Activated T-helper 1 cell treated with anti-CD3 and anti-CD28 coated beads, Interleukin-12 subunit alpha, Interleukin-12 subunit beta, Interleukin-2, Interleukin-4 antibody, amounts not matched to agents 30 ng/mL and 10 ng/mL and 1 ng/mL, durations not matched to agents 14 hours and 24 hours and 36 hours (primary cell): ENCODE measurements around the gene INTS7. TPM values are rescaled to one million over a fixed set of nuclear protein-coding genes. Genes with fewer than 3 reads are reported as not detected.

ENCODE experiments used
- DNase-seq: peaks from one replicate; pipeline ENCODE4 v3.0.0; 2021; ENCODE audit warnings: low spot score
- H3K27ac Mint-ChIP-seq: one replicate; pipeline ENCODE4 v1.8.0; 2021; ENCODE audit warnings: mild to moderate bottlenecking, mixed read lengths
- H3K27me3 Mint-ChIP-seq: one replicate; pipeline ENCODE4 v1.8.0; 2022; ENCODE audit warnings: mild to moderate bottlenecking, moderate library complexity, mixed read lengths; ENCODE audit not compliant: insufficient read depth
- H3K36me3 Mint-ChIP-seq: one replicate; pipeline ENCODE4 v1.8.0; 2021; ENCODE audit warnings: low read depth, mixed read lengths
- H3K4me1 Mint-ChIP-seq: one replicate; pipeline ENCODE4 v1.8.0; 2021; ENCODE audit warnings: low read depth, mixed read lengths
- H3K4me3 Mint-ChIP-seq: one replicate; pipeline ENCODE4 v1.8.0; 2021; ENCODE audit warnings: mild to moderate bottlenecking, moderate library complexity, mixed read lengths
- H3K9me3 Mint-ChIP-seq: one replicate; pipeline ENCODE4 v1.8.0; 2021; ENCODE audit warnings: mixed read lengths
- intact Hi-C: fragments of 100-400 bp; cut with micrococcal nuclease; formaldehyde crosslinking; loops from one replicate; pipeline ENCODE4 v1.15.1; 2024
- total RNA-seq: library from RNA; stranded (reverse); gene quantifications from 2 replicates; pipeline ENCODE4 v1.2.3, GENCODE V29; 2022

INTS7 gene
- total RNA-seq, 1 donor from 2014 or later = 33.2 TPM

- DNase-seq = no peak
- intact Hi-C loops = loop anchor here (2.0 to 10.0 kb wide), 3 partner anchors 253 to 1489 kb away; no protein-coding TSS in a partner anchor
- Mint-ChIP-seq H3K4me1 (peaks cover 48% of the 10 kb centered on the region), H3K27ac (no peak overlapping the region), H3K36me3 (no peaks in the 10 kb centered on the region), H3K9me3 (no peaks in the 10 kb centered on the region), H3K27me3 (peaks cover 16% of the 10 kb centered on the region), H3K4me3 (no peak overlapping the region)
These were observed 101.2 kb downstream of the INTS7 start for GRCh38 chr1:211933946-211934714.

GRCh38 chr1:211932933-211933254 lies 102.5 kb downstream of the INTS7 start:
- intact Hi-C loops = loop anchor here (10.0 kb wide), 1 partner anchor 1488 kb away; no protein-coding TSS in a partner anchor
- H3K4me1 Mint-ChIP-seq = peaks cover 36% of the 10 kb centered on the region
- no peaks in the 10 kb centered on the region for H3K36me3 Mint-ChIP-seq
- H3K9me3 Mint-ChIP-seq = no peaks in the 10 kb centered on the region
- no peak for DNase-seq
- H3K4me3 Mint-ChIP-seq = no peak overlapping the region
- H3K27ac Mint-ChIP-seq = no peak overlapping the region
- peaks cover 16% of the 10 kb centered on the region for H3K27me3 Mint-ChIP-seq

GRCh38 chr1:211932231-211932932 lies 103.0 kb downstream of the INTS7 start:
- Mint-ChIP-seq H3K27me3 (peaks cover 16% of the 10 kb centered on the region), H3K27ac (no peak overlapping the region), H3K36me3 (no peaks in the 10 kb centered on the region), H3K4me1 (peaks cover 34% of the 10 kb centered on the region), H3K9me3 (no peaks in the 10 kb centered on the region), H3K4me3 (no peak overlapping the region)
- intact Hi-C loops = loop anchor here (10.0 kb wide), 1 partner anchor 1488 kb away; no protein-coding TSS in a partner anchor
- no peak for DNase-seq

GRCh38 chr1:211929683-211930082 lies 105.7 kb downstream of the INTS7 start:
- no peak overlapping the region for H3K27ac Mint-ChIP-seq
- no peak for DNase-seq
- H3K4me1 Mint-ChIP-seq = peaks cover 15% of the 10 kb centered on the region
- H3K9me3 Mint-ChIP-seq = no peaks in the 10 kb centered on the region
- peaks cover 19% of the 10 kb centered on the region for H3K27me3 Mint-ChIP-seq
- H3K36me3 Mint-ChIP-seq = no peaks in the 10 kb centered on the region
- H3K4me3 Mint-ChIP-seq = no peak overlapping the region
- intact Hi-C loops = loop anchor here (10.0 kb wide), 1 partner anchor 1485 kb away; no protein-coding TSS in a partner anchor

DNA sequence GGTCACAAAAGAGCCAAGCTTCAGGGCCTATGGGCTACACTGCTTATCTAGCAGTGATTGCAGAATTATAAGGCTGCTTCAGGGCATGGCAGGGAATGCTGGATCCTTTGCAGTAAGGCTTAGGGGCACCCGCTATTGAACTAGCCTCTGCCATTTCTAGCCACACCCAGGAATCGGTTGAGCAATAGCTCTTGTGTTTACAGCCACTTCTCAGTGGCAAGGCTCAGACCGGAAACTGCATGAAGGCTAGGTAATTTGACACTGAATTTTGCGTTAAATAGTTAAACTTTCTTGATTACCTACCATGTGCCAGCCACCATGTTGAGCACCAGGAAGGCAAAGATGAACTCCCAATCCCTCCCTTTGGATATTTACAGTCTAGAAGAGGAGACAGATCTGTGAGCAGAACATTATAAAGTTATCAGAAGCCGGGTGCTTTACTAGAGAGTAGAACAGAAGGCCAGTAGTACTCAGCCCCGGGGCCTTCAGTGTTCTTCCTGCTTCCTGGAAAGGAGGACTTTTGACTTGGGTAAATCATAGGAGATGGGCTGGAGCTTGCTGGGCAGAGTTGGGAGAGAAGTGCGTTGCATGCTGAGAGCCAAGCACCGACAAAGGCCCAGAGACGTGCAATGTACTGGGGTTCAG lies 106.2 kb downstream of the INTS7 start:
- no peak overlapping the region for H3K27ac Mint-ChIP-seq
- no peak overlapping the region for H3K4me3 Mint-ChIP-seq
- peaks cover 24% of the 10 kb centered on the region for H3K27me3 Mint-ChIP-seq
- H3K9me3 Mint-ChIP-seq = no peaks in the 10 kb centered on the region
- intact Hi-C loops = no loop called here
- peaks cover 12% of the 10 kb centered on the region for H3K4me1 Mint-ChIP-seq
- H3K36me3 Mint-ChIP-seq = no peaks in the 10 kb centered on the region
- DNase-seq = no peak

DNA sequence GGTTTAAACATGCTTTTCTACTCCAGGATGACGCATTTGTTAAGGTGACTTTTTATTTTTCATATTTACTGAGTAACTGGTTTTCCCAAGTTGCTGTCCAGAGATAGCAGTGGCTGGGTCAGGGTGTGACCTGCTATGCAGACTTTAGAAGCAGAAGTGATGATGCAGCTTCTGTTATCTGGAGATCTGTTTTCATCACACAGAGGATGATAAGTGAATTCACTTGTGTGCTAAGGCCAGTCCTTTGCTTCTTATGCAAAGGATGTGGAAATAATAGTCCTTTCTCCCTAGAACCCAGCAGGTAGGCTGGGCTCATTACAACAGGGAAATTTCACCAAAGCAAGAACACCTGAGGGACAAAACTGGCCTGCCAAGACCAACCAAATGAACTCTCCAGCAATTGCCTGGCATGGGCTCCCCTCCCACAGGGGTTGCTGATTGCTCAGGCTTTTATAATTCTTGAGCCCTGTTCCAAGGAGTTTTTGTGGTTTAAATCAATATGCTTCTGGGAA lies 107.0 kb downstream of the INTS7 start:
- peaks cover 5% of the 10 kb centered on the region for H3K4me1 Mint-ChIP-seq
- intact Hi-C loops = no loop called here
- no peak overlapping the region for H3K4me3 Mint-ChIP-seq
- no peaks in the 10 kb centered on the region for H3K36me3 Mint-ChIP-seq
- H3K27me3 Mint-ChIP-seq = peaks cover 21% of the 10 kb centered on the region
- H3K27ac Mint-ChIP-seq = no peak overlapping the region
- H3K9me3 Mint-ChIP-seq = no peaks in the 10 kb centered on the region
- no peak for DNase-seq

DNA sequence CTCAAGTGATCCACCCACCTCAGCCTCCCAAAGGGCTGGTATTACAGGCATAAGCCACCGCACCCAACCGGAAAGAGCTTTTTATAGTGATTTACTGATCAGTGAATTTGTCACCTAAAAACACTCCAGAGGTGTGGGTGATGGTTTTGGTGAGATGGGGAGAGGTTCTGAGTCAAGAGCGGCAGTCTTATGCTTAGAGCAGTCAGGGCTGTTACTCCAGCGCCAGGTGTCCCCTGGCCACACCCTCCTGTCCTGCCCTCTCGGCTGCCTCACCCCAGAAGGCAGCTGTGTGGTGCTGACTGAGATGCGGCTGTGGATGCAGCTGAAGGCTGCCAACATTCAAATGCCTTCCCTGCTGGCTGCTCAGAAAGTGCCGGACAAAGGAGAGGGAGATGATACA lies 110.3 kb downstream of the INTS7 start:
- H3K4me3 Mint-ChIP-seq = no peak overlapping the region
- no peaks in the 10 kb centered on the region for H3K9me3 Mint-ChIP-seq
- H3K4me1 Mint-ChIP-seq = no peaks in the 10 kb centered on the region
- intact Hi-C loops = no loop called here
- DNase-seq = no peak
- no peaks in the 10 kb centered on the region for H3K36me3 Mint-ChIP-seq
- peaks cover 18% of the 10 kb centered on the region for H3K27me3 Mint-ChIP-seq
- H3K27ac Mint-ChIP-seq = no peak overlapping the region

DNA sequence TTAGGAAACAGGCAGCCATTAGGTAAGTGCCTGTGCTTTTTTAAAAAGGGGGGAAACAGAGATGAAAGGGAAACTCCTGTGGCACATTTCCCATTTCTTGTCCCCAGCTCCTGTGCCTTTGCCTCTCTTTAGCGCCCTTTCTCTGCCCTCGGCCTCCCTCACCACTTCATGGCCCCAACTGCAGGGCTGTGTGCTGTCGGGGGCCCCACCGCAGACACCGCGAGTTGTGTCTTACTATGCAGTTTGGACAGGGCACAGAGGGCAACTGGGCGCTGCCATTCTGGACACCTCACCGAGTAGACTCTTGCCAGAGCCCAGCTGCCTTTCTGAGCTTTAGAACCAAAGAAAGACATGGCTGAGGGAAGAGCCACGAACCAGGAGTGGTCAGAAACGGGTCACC lies 111.1 kb downstream of the INTS7 start:
- Mint-ChIP-seq H3K36me3 (no peaks in the 10 kb centered on the region), H3K27me3 (peaks cover 18% of the 10 kb centered on the region), H3K9me3 (no peaks in the 10 kb centered on the region), H3K4me1 (no peaks in the 10 kb centered on the region), H3K27ac (no peak overlapping the region), H3K4me3 (no peak overlapping the region)
- intact Hi-C loops = no loop called here
- no peak for DNase-seq

DNA sequence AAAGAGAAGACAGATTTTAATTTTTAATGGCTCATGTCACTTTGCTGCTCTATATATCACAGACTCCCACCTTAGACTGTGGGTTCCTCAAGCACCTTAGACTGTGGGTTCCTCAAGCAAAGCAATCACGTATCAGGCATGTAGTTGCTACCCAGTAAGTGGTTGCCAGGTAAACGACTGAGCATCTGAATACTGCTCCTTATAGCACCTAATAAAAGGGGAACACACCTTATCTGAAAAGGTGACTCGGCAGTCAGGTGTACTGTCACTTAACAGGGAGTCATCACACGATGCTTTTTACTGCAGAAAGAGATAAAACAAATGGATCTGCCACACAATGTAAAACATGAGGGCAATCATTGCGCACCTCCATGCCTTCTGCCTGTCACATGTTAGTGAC lies 112.3 kb downstream of the INTS7 start:
- no peak for DNase-seq
- Mint-ChIP-seq H3K4me1 (no peaks in the 10 kb centered on the region), H3K27ac (no peak overlapping the region), H3K36me3 (no peaks in the 10 kb centered on the region), H3K4me3 (no peak overlapping the region), H3K27me3 (peaks cover 25% of the 10 kb centered on the region), H3K9me3 (no peaks in the 10 kb centered on the region)
- intact Hi-C loops = no loop called here

DNA sequence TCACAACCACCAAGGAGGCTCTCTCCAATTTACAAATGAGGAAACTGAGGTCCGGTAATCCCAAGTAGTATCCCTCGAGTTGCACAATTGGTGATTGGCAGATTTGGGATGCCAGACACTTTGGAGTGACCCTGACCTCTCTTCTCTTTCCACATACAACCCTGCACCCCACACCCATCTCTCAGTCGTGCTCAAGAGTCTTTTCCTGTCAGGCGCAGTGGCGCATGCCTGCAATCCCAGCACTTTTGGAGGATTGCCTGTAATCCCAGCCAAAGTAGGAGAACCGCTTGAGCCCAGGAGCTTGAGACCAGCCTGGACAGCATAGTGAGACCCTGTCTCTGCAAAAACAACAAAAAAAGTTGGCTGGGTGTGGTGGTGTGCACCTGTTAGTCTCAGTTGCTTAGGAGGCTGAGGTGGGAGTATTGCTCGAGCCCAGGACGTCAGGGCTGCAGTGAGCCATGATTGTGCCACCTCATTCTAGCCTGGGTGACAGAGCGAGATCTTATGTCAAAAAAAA lies 113.7 kb downstream of the INTS7 start:
- Mint-ChIP-seq H3K27ac (no peak overlapping the region), H3K9me3 (no peaks in the 10 kb centered on the region), H3K4me3 (no peak overlapping the region), H3K36me3 (no peaks in the 10 kb centered on the region), H3K27me3 (peaks cover 31% of the 10 kb centered on the region), H3K4me1 (no peaks in the 10 kb centered on the region)
- DNase-seq = no peak
- intact Hi-C loops = no loop called here

GRCh38 chr1:211920602-211921226 lies 114.6 kb downstream of the INTS7 start:
- no peaks in the 10 kb centered on the region for H3K9me3 Mint-ChIP-seq
- DNase-seq = no peak
- intact Hi-C loops = no loop called here
- no peaks in the 10 kb centered on the region for H3K4me1 Mint-ChIP-seq
- peaks cover 31% of the 10 kb centered on the region for H3K27me3 Mint-ChIP-seq
- H3K36me3 Mint-ChIP-seq = no peaks in the 10 kb centered on the region
- no peak overlapping the region for H3K27ac Mint-ChIP-seq
- no peak overlapping the region for H3K4me3 Mint-ChIP-seq

- intact Hi-C loops = no loop called here
- H3K4me3 Mint-ChIP-seq = no peak overlapping the region
- H3K4me1 Mint-ChIP-seq = no peaks in the 10 kb centered on the region
- no peaks in the 10 kb centered on the region for H3K36me3 Mint-ChIP-seq
- no peak overlapping the region for H3K27ac Mint-ChIP-seq
- H3K27me3 Mint-ChIP-seq = peaks cover 34% of the 10 kb centered on the region
- DNase-seq = no peak
- H3K9me3 Mint-ChIP-seq = no peaks in the 10 kb centered on the region
These were observed 115.2 kb downstream of the INTS7 start for GRCh38 chr1:211920141-211920572.
